Common myeloid progenitor, CD34-positive (primary cell): ENCODE data around the gene JAK3.

Experiments used
- CTCF ChIA-PET: fragments of 350-600 bp; sonication (Branson Sonifier 250); formaldehyde crosslinking; loops from one replicate; lab custom pipeline; 2021; ENCODE audit warnings: antibody characterized with exemption; lab: Charles Lee
- POLR2A ChIA-PET: fragments of 350-600 bp; sonication (Branson Sonifier 250); formaldehyde crosslinking; loops from one replicate; lab custom pipeline; 2021; ENCODE audit warnings: antibody characterized with exemption; lab: Charles Lee
- DNase-seq, 3 donors: peaks; one replicate each; pipeline versions ENCODE4 v3.0.0 to v3.0.0-alpha.2; 2013
- H3K27ac ChIP-seq, 2 experiments: 1 replicate in 1 of 2; 2 replicates in 1 of 2; pipeline ENCODE4 v1.7.0; 2013; ENCODE audit warnings: inconsistent platforms in 2 of 2, low read length in 2 of 2, mild to moderate bottlenecking in 2 of 2, low read depth in 1 of 2, moderate library complexity in 1 of 2; ENCODE audit not compliant: severe bottlenecking in 2 of 2, insufficient read depth in 1 of 2, poor library complexity in 1 of 2
- H3K27me3 ChIP-seq, 5 experiments: replicated peaks in 2 of 5; 1 replicate in 3 of 5; 2 replicates in 2 of 5; pipeline versions ENCODE4 v1.6.1 to v1.7.0; 2013; ENCODE audit warnings: low read length in 4 of 5, mild to moderate bottlenecking in 2 of 5, moderate library complexity in 2 of 5, inconsistent platforms in 1 of 5; ENCODE audit not compliant: insufficient read depth in 5 of 5, control insufficient read depth in 4 of 5
- H3K36me3 ChIP-seq, 4 experiments: 1 replicate in 2 of 4; 2 replicates in 2 of 4; pipeline versions ENCODE4 v1.6.1 to v1.7.0; 2013; ENCODE audit warnings: low read length in 3 of 4, control low read depth in 1 of 4, mild to moderate bottlenecking in 1 of 4; ENCODE audit not compliant: control insufficient read depth in 4 of 4, insufficient read depth in 4 of 4
- H3K4me1 ChIP-seq, 4 experiments: 1 replicate in 3 of 4; 2 replicates in 1 of 4; pipeline versions ENCODE4 v1.6.1 to v1.7.1; 2013; ENCODE audit warnings: low read length in 3 of 4, mild to moderate bottlenecking in 3 of 4, control low read depth in 1 of 4, inconsistent platforms in 1 of 4, moderate library complexity in 1 of 4; ENCODE audit not compliant: control insufficient read depth in 4 of 4, insufficient read depth in 4 of 4; ENCODE audit errors: control extremely low read depth in 1 of 4
- H3K4me3 ChIP-seq, 7 experiments: 1 replicate in 4 of 7; 2 replicates in 3 of 7; pipeline versions ENCODE4 v1.5.1 to v1.7.0; 2013; ENCODE audit warnings: mild to moderate bottlenecking in 7 of 7, low read length in 6 of 7, moderate library complexity in 6 of 7, inconsistent platforms in 2 of 7, low read depth in 2 of 7, control low read depth in 1 of 7; ENCODE audit not compliant: insufficient read depth in 4 of 7, control insufficient read depth in 1 of 7; ENCODE audit errors: extremely low read depth in 1 of 7
- H3K9me3 ChIP-seq, 5 experiments: 1 replicate in 4 of 5; 2 replicates in 1 of 5; pipeline versions ENCODE4 v1.6.1 to v1.7.1; 2013; ENCODE audit warnings: low read length in 4 of 5, mild to moderate bottlenecking in 2 of 5, inconsistent platforms in 1 of 5, low read depth in 1 of 5, moderate library complexity in 1 of 5; ENCODE audit not compliant: control insufficient read depth in 4 of 5, insufficient read depth in 2 of 5; ENCODE audit errors: control extremely low read depth in 1 of 5
- WGBS: methylation state at CpG from one replicate; pipeline ENCODE4 v1.1.5; 2013; ENCODE audit not compliant: insufficient coverage; 5-methylcytosine and 5-hydroxymethylcytosine counted together

The JAK3 gene

DNA sequence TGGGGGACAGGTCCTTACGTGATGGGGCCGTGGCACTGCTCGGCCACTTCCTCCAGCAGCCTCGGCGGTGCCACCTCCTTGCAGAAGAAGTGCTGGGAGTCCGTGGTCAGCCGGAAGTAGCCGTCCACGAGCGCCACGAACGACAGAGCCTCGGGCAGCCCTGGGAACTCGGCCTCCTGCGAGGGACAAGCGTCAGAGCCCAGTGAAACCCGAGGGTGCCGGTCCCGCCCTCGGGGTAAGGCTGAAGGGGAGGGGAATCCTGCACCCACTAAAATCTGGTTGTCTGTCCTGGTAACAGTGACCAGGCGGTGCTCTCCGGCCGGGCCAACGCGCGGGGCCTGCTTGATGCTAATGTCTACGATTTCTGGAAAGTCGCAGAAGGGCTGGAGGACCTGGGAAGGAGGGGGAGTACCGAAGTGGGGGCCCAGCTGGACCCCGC lies 6.4 kb downstream of the JAK3 start:
- Histone ChIP-seq H3K36me3 (peaks cover 5 to 73% (median 58%) of the 10 kb centered on the region in 4 experiments), H3K4me1 (peaks cover 0 to 29% (median 24%) of the 10 kb centered on the region in 4 experiments), H3K4me3 (no peak overlapping the region), H3K27ac (no peak overlapping the region), H3K27me3 (no peaks in the 10 kb centered on the region), H3K9me3 (no peaks in the 10 kb centered on the region)
- WGBS = 95% methylated on average over 16 of the region's 30 CpGs
- ChIA-PET CTCF (interaction anchor here (1.1 kb wide), 1 partner anchor 9 kb away, joined by 4 read pairs; no protein-coding TSS in a partner anchor), POLR2A (no interaction called here)
- DNase-seq = no peak

DNA sequence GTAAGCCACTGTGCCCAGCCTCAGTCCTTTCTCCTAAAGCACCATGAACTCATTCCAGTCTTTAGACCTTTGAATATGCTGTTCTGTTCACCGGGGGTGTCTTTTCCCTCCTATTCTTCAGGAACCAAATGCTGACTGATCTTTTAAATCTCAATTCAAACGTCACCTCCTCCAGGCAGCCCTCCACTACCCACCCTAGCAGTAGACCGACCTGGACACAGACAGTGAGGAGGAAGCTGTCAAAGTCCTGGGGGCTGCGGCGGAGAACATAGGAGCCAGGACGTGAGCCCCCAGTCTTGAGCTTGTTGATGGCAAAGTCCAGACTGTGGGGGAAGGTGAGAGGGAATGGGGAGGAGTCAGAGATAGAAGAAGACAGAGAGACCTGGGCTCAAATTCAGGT lies 7.8 kb downstream of the JAK3 start:
- POLR2A ChIA-PET = no interaction called here
- peaks cover 11 to 87% (median 67%) of the 10 kb centered on the region in 4 experiments for H3K36me3 ChIP-seq
- CTCF ChIA-PET = no interaction called here

DNA sequence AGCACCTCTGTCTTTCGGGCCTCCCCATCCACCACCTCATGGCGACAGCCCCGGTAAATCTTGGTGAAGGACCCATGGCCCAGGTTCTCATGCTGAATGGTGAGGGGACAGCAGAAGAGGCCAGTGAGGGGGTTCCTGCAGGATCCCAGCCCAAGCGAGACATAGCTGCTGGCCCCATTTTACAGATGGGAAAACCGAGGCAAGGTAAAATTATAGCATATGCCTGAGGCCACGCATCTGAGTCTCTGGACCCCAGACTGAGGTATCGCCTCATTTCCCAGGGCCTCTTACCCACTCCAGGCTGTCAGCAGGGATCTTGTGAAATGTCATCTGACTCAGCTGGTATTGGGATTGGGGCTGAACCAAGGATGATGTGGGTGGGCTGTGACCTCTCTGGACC lies 9.8 kb downstream of the JAK3 start:
- H3K4me3 ChIP-seq = no peak overlapping the region
- H3K9me3 ChIP-seq = no peaks in the 10 kb centered on the region
- H3K36me3 ChIP-seq = peaks cover 16 to 89% (median 70%) of the 10 kb centered on the region in 4 experiments
- ChIA-PET CTCF (no interaction called here), POLR2A (interaction anchor here (0.8 kb wide), 1 partner anchor 10 kb away, joined by 5 read pairs; the partner anchor contains the start of gene JAK3)
- H3K4me1 ChIP-seq = no peaks in the 10 kb centered on the region
- H3K27ac ChIP-seq = no peak overlapping the region
- no peaks in the 10 kb centered on the region for H3K27me3 ChIP-seq
- no peak for DNase-seq
- WGBS = 99% methylated on average over 5 of the region's 7 CpGs

More for the DNA sequence above, 7.8 kb downstream of the JAK3 start:
- Histone ChIP-seq H3K27me3 (no peaks in the 10 kb centered on the region), H3K4me1 (peaks cover 0 to 16% (median 10%) of the 10 kb centered on the region in 4 experiments), H3K27ac (no peak overlapping the region), H3K4me3 (no peak overlapping the region), H3K9me3 (no peaks in the 10 kb centered on the region)
- no peak for DNase-seq
- 94% methylated on average over 3 of the region's 6 CpGs for WGBS

DNA sequence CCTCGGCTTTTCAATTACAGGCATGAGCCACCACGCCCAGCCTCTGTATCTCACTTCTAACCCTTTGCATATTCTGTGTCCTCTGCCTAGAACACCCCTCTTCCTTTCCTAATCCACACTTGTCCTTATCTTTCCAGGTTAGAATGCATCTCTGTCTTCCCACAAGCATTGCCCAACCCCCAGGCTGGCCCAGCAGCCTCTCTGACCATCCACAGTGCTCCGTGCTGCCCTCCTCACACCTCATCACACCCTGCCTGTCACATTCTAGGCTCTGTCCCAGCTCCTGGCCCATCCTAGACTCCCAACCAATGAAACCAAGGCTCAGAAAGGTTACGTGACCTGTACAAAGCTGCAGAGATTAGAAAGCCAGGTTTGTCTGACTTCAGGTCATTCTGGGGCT lies 11.3 kb downstream of the JAK3 start:
- H3K4me1 ChIP-seq = no peaks in the 10 kb centered on the region
- peaks cover 19 to 90% (median 78%) of the 10 kb centered on the region in 4 experiments for H3K36me3 ChIP-seq
- H3K27me3 ChIP-seq = no peaks in the 10 kb centered on the region
- no peak for DNase-seq
- WGBS = 100% methylated on average over 4 of the region's 4 CpGs
- H3K27ac ChIP-seq = no peak overlapping the region
- H3K9me3 ChIP-seq = no peaks in the 10 kb centered on the region
- CTCF ChIA-PET = interaction anchor here (1.9 kb wide), 1 partner anchor 23 kb away, joined by 5 read pairs; the partner anchor contains the start of gene RPL18A
- H3K4me3 ChIP-seq = no peak overlapping the region
- POLR2A ChIA-PET = no interaction called here

DNA sequence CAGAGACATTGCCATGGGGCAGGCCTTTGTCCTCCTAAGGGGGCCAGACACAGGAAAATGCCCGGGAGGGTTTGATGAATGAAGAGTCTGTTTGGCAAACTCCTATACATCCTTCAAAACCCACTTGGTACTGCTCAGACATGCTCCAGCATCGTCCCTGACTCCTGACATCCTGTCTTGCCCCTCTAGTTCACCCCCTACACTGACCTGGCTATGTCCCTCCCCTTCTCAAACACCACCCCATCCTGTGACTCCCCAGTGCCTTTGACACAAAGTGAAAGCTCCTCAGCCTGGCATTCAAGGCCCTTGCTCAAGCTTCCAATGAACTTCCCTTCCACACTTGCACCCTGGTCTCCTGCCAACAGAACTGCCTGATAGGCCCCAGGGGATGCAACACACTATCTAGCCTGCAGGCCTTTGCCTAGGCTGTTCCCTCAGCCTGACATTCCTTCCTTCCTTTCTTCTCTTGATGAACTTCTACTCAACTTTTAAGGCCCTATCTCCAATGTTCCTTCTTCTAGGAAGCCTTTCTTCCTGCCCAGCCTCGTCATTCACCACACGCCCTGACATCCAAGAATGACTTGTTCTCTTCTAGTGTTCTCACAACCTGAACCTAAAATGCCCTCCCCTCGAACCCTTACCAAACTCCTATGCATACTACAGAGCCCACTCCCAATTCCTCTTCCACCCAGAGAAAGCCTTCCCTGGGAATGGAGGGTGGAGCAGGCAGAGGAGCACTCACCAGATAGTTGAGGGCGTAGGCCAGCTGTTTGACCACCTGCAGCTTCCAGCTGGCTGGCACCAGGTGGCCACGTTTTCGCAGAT lies 12.4 kb downstream of the JAK3 start:
- Histone ChIP-seq H3K27me3 (no peaks in the 10 kb centered on the region), H3K36me3 (peaks cover 20 to 86% (median 72%) of the 10 kb centered on the region in 4 experiments), H3K27ac (no peak overlapping the region), H3K4me1 (no peaks in the 10 kb centered on the region), H3K4me3 (no peak overlapping the region), H3K9me3 (peaks cover 0 to 4% (median 0%) of the 10 kb centered on the region in 5 experiments)
- WGBS = 98% methylated on average over 4 of the region's 8 CpGs
- CTCF ChIA-PET = interaction anchor here (1.4 to 2.6 kb wide), 4 partner anchors 16 to 32 kb away, joined by 5 to 13 read pairs (median 6); partner anchors contain the start of gene RPL18A
- POLR2A ChIA-PET = no interaction called here
- no peak for DNase-seq

DNA sequence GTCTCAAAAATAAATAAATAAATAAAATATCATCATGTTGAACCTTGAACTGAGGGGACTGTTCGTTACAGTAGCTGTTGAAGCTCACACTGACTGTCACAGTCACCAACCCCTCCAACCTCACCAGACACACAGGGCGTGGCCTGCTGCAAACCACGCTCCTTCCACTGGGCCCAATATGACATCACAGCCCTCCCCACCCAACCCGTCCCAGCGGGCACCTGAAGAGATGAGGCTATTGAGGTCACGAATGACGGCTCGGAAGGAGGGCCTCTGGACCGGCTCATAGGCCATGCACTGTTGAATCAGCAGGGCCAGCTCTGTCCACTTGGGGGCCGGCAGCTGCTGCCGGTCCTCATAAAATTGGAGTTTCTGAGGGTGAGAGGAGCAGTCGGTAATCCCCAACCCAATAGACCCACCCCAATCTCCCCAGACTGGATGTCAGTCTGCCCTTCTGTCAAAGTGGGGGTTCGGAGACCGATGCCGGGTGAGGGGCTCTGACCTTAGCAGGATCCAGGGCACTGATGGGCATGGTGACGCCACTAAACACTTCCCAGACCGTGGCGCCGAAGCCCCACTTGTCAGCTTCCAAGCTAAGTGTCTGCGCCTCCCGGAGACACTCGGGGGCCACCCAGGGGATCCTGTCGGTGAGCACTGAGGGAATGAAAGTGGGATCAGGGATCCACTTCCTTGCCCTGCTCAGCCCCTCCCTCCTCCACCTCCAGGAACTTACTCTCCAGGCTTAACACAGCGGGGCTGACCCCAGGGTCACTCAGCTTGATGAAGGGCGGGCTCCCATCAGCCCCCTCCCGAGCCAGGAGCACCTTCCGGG lies 13.2 kb downstream of the JAK3 start:
- Histone ChIP-seq H3K27me3 (no peaks in the 10 kb centered on the region), H3K36me3 (peaks cover 24 to 88% (median 70%) of the 10 kb centered on the region in 4 experiments), H3K9me3 (peaks cover 0 to 4% (median 0%) of the 10 kb centered on the region in 5 experiments), H3K27ac (no peak overlapping the region), H3K4me3 (no peak overlapping the region), H3K4me1 (no peaks in the 10 kb centered on the region)
- ChIA-PET CTCF (interaction anchor here (0.8 to 2.6 kb wide), 7 partner anchors 11 to 46 kb away, joined by 3 to 13 read pairs (median 4); partner anchors contain the start of gene RPL18A), POLR2A (no interaction called here)
- no peak for DNase-seq
- 93% methylated on average over 22 of the region's 27 CpGs for WGBS
